ENCODE measurements around the gene CNNM3.
A peak's percentile ranks its signal among the peaks of the same experiment; 100 is the strongest.

CNNM3 gene

DNA sequence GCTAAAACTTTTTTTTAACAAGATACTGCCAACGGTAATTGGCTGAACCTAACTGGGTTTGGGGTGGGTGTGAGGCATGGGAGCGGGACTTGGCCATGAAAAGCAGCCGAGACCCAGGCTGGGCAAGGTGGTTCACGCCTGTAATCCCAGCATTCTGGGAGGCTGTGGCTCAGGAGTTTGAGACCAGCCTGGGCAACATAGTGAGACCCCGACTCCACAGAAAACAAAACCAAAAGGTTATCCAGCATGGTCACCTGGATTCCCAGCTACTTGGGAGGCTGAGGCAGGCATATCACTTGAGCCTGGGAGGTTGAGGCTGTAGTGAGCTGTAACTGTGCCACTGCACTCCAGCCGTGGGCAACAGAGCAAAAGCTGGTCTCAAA lies 64.8 kb downstream of the CNNM3 start:
- Histone ChIP-seq H3K9me3 (ENCODE audit: control insufficient read depth, insufficient read depth, low read length) (no peaks in the 10 kb centered on the region), H3K4me3 (ENCODE audit: low read depth, low read length) (no peak overlapping the region), H3K27me3 (ENCODE audit: control insufficient read depth, insufficient read depth, low read length) (no peaks in the 10 kb centered on the region), H3K36me3 (ENCODE audit: control insufficient read depth, insufficient read depth, low read length) (no peaks in the 10 kb centered on the region), H3K9ac (ENCODE audit: low read depth, low read length) (no peak overlapping the region), H3K4me1 (ENCODE audit: control insufficient read depth, insufficient read depth, low read length) (peaks cover 13% of the 10 kb centered on the region)

DNA sequence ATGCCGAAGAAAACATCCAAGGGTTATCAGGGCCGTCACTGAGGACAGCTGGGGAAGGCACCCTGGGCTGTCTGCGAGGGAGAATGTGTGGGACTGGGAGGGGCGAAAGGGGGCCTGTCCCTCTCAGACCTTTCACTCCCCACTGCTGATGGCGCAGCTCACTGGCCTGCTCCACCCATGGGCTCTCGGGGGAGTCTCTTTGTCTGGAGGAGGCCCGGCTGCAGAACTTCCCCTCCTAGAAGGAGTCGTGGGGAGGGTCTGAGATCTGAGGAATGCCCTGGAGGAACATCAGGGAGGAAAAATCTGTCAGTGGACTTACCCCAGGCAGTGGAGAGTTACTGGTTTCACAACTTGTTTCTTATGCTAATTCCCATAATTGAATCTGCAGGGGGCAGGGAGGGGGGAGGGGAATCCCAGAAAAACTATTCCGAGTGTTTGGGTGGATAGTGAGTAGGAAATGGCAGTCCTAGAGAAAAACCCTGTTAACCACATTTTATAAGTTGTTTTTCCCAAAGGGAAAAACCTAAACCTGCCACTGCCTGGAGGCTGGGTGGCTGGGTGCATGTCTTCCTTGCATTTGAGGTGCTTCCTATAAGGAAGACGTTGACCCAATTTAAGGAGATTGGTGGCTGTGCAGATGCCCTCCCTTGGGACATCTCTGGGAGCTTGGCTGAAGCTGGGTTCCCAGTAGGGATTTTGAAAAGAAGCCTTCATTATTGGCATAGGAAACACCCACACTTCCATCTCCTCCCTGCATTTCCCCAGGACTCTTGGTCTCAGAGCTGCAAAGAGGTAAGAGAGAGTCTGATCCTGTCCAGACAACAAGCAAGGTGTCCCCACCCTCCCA lies 65.5 kb downstream of the CNNM3 start:
- Histone ChIP-seq H3K4me1 (ENCODE audit: control insufficient read depth, insufficient read depth, low read length) (peaks cover 13% of the 10 kb centered on the region), H3K27me3 (ENCODE audit: control insufficient read depth, insufficient read depth, low read length) (no peaks in the 10 kb centered on the region), H3K36me3 (ENCODE audit: control insufficient read depth, insufficient read depth, low read length) (no peaks in the 10 kb centered on the region), H3K4me3 (ENCODE audit: low read depth, low read length) (peak overlapping the region; percentile 26), H3K9me3 (ENCODE audit: control insufficient read depth, insufficient read depth, low read length) (no peaks in the 10 kb centered on the region), H3K9ac (ENCODE audit: low read depth, low read length) (no peak overlapping the region)

DNA sequence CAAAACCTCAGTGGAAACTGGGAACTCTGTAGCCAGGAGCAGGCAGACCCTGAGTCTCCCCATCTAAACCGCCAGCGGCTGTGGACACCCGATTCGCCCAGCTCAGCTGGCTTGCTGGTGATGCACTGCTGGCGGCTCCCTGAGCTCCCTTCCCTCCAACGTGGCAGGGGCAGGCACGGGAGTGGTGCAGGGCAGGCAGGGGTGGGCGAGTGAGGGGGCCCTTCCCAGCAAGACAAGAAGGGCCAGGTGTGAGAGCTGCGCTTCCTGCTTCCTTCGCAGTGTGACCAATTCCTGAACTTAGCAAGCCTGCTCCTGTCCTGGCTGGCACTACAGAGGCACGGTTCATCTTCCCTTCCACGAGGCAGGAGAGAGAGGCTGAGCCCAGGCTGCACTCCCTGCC lies 66.2 kb downstream of the CNNM3 start:
- H3K4me1 ChIP-seq (ENCODE audit: control insufficient read depth, insufficient read depth, low read length), result peaks cover 13% of the 10 kb centered on the region
- no peak overlapping the region for H3K9ac ChIP-seq (ENCODE audit: low read depth, low read length)
- H3K36me3 ChIP-seq (ENCODE audit: control insufficient read depth, insufficient read depth, low read length), result no peaks in the 10 kb centered on the region
- H3K4me3 ChIP-seq (ENCODE audit: low read depth, low read length), result no peak overlapping the region
- no peaks in the 10 kb centered on the region for H3K9me3 ChIP-seq (ENCODE audit: control insufficient read depth, insufficient read depth, low read length)
- no peaks in the 10 kb centered on the region for H3K27me3 ChIP-seq (ENCODE audit: control insufficient read depth, insufficient read depth, low read length)

DNA sequence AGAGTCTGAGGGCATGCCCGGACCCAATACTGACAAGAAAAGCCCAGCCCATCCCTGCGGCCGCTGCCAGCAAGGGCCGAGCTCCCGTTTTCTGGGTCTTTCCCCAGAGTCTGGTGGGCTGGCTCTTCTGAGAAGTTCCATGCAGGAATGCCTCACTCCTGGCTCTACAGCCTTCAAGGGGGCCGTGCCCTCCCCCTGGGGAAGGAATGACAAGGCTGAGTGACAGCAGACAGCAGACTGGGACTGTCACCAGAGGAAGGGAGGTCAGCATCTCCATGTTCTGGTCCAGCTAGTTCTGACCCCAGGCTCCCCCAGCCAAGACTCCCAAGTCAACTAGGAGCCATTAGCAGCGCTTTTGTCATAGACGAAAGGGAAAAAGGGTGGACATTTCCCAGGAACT lies 66.8 kb downstream of the CNNM3 start:
- no peaks in the 10 kb centered on the region for H3K36me3 ChIP-seq (ENCODE audit: control insufficient read depth, insufficient read depth, low read length)
- H3K9me3 ChIP-seq (ENCODE audit: control insufficient read depth, insufficient read depth, low read length), result no peaks in the 10 kb centered on the region
- no peak overlapping the region for H3K4me3 ChIP-seq (ENCODE audit: low read depth, low read length)
- H3K27me3 ChIP-seq (ENCODE audit: control insufficient read depth, insufficient read depth, low read length), result no peaks in the 10 kb centered on the region
- no peak overlapping the region for H3K9ac ChIP-seq (ENCODE audit: low read depth, low read length)
- peaks cover 13% of the 10 kb centered on the region for H3K4me1 ChIP-seq (ENCODE audit: control insufficient read depth, insufficient read depth, low read length)

DNA sequence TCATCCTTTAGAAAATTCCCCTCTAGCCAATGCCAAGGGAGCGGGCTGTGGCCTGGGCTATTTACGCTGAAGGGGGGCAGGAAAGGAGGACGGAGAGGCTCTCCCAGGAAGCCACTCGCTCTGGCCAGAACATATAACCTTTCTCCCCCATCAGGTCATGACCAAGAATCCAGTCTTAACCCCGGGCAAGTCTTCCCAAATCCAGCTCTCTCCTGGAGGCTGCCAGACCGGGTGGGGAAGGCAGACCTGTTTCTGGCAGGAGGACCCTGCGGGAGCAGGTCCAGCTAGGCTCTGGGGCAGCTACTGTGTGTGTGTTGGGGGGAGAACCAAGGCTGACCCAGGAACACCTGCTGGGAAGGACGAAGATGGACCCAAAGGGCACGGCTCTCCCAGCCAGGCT lies 67.2 kb downstream of the CNNM3 start:
- Histone ChIP-seq H3K9ac (ENCODE audit: low read depth, low read length) (no peak overlapping the region), H3K36me3 (ENCODE audit: control insufficient read depth, insufficient read depth, low read length) (no peaks in the 10 kb centered on the region), H3K9me3 (ENCODE audit: control insufficient read depth, insufficient read depth, low read length) (no peaks in the 10 kb centered on the region), H3K4me3 (ENCODE audit: low read depth, low read length) (no peak overlapping the region), H3K4me1 (ENCODE audit: control insufficient read depth, insufficient read depth, low read length) (peaks cover 13% of the 10 kb centered on the region), H3K27me3 (ENCODE audit: control insufficient read depth, insufficient read depth, low read length) (no peaks in the 10 kb centered on the region)

Data from iPS-15b (cell line).